HuH-7.5 (cell line): ENCODE results near the gene ACOX1.

Experiments used
- DNase-seq: peaks from one replicate; pipeline ENCODE4 v3.0.0; 2011; ENCODE audit warnings: low spot score

ACOX1 gene

GRCh38 chr17:75891605-75892555 is 87.1 kb downstream of the ACOX1 start:
- no peak for DNase-seq
